ENCODE measurements around the gene CX3CL1.
A peak's percentile ranks its signal among the peaks of the same experiment; 100 is the strongest.

Gene CX3CL1

DNA sequence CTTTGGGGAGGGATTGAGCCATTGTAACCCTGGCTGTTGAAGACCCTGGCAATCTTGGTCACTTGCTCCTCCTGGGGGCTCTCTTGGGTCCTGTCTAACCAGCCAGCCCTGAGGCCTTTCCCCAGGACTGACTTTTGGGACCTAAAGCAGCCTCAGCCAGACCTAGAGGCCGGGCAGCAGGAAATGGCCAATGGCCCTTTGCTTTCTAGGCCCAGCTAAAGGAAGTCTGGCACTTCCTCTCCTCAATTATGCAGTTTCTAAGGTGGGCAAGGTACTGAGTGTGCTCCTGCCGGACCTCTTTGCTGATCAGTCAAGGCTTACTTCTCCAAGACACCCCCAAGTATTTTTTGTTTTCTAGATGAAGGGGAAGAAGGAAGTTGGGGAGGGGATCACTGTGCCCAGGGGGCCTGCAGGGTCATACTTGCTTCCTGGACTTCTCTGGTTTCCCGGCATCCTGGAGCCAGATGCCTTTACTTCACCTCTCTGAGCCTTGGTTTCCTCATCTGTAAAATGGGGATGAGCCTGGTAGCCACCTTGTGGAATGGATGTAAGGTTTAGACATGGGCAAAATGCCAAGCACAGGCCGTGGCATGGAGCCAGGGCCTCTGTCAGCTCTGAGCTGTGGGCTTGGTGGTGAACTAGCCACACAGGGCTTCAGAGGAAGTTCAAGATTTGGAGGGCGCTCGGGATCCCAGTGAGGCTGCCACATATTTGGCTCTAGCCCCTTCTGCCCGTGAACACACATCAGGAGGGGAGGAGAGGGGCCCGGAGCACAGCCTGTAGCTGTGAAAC is 8.6 kb downstream of the CX3CL1 start:
- DNase-seq (ENCODE audit: low spot score) = no peak
- TF ChIP-seq, protein P1, sequence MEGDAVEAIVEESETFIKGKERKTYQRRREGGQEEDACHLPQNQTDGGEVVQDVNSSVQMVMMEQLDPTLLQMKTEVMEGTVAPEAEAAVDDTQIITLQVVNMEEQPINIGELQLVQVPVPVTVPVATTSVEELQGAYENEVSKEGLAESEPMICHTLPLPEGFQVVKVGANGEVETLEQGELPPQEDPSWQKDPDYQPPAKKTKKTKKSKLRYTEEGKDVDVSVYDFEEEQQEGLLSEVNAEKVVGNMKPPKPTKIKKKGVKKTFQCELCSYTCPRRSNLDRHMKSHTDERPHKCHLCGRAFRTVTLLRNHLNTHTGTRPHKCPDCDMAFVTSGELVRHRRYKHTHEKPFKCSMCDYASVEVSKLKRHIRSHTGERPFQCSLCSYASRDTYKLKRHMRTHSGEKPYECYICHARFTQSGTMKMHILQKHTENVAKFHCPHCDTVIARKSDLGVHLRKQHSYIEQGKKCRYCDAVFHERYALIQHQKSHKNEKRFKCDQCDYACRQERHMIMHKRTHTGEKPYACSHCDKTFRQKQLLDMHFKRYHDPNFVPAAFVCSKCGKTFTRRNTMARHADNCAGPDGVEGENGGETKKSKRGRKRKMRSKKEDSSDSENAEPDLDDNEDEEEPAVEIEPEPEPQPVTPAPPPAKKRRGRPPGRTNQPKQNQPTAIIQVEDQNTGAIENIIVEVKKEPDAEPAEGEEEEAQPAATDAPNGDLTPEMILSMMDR (IDR thresholded peaks at IDR 0.05; ENCODE audit: extremely low read depth, missing control alignments) = no peak

DNA sequence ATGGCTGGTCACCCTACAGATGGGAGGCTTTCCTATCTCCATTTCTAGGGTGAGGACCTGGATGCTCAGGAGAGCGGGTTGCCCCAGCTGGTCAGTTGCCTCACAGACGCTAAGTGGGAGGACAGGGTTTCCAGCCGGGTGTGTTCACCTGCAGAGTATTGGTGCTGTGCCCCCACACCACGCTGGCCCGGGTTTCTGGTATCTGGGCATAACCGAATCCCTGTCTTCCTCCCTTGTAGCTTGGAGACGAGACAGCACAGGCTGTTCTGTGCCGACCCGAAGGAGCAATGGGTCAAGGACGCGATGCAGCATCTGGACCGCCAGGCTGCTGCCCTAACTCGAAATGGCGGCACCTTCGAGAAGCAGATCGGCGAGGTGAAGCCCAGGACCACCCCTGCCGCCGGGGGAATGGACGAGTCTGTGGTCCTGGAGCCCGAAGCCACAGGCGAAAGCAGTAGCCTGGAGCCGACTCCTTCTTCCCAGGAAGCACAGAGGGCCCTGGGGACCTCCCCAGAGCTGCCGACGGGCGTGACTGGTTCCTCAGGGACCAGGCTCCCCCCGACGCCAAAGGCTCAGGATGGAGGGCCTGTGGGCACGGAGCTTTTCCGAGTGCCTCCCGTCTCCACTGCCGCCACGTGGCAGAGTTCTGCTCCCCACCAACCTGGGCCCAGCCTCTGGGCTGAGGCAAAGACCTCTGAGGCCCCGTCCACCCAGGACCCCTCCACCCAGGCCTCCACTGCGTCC is 9.7 kb downstream of the CX3CL1 start:
- TF ChIP-seq, protein P1 (IDR thresholded peaks at IDR 0.05; ENCODE audit: extremely low read depth, missing control alignments) = no peak
- DNase-seq (ENCODE audit: low spot score) = no peak

DNA sequence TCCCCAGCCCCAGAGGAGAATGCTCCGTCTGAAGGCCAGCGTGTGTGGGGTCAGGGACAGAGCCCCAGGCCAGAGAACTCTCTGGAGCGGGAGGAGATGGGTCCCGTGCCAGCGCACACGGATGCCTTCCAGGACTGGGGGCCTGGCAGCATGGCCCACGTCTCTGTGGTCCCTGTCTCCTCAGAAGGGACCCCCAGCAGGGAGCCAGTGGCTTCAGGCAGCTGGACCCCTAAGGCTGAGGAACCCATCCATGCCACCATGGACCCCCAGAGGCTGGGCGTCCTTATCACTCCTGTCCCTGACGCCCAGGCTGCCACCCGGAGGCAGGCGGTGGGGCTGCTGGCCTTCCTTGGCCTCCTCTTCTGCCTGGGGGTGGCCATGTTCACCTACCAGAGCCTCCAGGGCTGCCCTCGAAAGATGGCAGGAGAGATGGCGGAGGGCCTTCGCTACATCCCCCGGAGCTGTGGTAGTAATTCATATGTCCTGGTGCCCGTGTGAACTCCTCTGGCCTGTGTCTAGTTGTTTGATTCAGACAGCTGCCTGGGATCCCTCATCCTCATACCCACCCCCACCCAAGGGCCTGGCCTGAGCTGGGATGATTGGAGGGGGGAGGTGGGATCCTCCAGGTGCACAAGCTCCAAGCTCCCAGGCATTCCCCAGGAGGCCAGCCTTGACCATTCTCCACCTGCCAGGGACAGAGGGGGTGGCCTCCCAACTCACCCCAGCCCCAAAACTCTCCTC is 10.4 kb downstream of the CX3CL1 start:
- TF ChIP-seq, protein P1 (IDR thresholded peaks at IDR 0.05; ENCODE audit: extremely low read depth, missing control alignments) = peak; percentile 14
- no peak for DNase-seq (ENCODE audit: low spot score)

DNA sequence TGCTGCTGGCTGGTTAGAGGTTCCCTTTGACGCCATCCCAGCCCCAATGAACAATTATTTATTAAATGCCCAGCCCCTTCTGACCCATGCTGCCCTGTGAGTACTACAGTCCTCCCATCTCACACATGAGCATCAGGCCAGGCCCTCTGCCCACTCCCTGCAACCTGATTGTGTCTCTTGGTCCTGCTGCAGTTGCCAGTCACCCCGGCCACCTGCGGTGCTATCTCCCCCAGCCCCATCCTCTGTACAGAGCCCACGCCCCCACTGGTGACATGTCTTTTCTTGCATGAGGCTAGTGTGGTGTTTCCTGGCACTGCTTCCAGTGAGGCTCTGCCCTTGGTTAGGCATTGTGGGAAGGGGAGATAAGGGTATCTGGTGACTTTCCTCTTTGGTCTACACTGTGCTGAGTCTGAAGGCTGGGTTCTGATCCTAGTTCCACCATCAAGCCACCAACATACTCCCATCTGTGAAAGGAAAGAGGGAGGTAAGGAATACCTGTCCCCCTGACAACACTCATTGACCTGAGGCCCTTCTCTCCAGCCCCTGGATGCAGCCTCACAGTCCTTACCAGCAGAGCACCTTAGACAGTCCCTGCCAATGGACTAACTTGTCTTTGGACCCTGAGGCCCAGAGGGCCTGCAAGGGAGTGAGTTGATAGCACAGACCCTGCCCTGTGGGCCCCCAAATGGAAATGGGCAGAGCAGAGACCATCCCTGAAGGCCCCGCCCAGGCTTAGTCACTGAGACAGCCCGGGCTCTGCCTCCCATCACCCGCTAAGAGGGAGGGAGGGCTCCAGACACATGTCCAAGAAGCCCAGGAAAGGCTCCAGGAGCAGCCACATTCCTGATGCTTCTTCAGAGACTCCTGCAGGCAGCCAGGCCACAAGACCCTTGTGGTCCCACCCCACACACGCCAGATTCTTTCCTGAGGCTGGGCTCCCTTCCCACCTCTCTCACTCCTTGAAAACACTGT is 11.3 kb downstream of the CX3CL1 start:
- TF ChIP-seq, protein P1 (IDR thresholded peaks at IDR 0.05; ENCODE audit: extremely low read depth, missing control alignments) = no peak
- DNase-seq (ENCODE audit: low spot score) = no peak

DNA sequence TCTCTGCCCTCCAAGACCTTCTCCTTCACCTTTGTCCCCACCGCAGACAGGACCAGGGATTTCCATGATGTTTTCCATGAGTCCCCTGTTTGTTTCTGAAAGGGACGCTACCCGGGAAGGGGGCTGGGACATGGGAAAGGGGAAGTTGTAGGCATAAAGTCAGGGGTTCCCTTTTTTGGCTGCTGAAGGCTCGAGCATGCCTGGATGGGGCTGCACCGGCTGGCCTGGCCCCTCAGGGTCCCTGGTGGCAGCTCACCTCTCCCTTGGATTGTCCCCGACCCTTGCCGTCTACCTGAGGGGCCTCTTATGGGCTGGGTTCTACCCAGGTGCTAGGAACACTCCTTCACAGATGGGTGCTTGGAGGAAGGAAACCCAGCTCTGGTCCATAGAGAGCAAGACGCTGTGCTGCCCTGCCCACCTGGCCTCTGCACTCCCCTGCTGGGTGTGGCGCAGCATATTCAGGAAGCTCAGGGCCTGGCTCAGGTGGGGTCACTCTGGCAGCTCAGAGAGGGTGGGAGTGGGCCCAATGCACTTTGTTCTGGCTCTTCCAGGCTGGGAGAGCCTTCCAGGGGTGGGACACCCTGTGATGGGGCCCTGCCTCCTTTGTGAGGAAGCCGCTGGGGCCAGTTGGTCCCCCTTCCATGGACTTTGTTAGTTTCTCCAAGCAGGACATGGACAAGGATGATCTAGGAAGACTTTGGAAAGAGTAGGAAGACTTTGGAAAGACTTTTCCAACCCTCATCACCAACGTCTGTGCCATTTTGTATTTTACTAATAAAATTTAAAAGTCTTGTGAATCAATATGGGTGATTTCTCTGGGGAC is 12.2 kb downstream of the CX3CL1 start:
- TF ChIP-seq, protein P1 (IDR thresholded peaks at IDR 0.05; ENCODE audit: extremely low read depth, missing control alignments) = no peak
- no peak for DNase-seq (ENCODE audit: low spot score)

DNA sequence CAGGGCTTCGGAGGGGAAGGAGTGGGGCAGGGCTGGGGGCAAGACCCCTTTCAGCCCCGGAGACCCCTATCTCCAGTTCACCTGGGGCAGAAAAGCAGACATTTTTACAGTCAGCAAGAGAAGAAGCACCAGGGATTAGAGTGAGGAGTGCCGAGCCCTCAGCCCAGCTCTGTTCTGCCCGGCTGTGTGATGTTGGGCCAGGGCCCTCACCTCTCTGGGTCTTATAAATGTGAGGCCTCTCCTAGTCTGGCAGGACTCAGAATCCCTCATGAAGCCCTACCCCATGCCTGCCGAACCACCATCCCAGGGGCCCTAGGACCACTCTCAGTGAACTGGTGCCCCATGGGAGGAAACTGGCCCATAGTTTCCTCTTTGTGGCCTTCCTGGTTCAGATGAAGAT is 12.8 kb downstream of the CX3CL1 start:
- no peak for DNase-seq (ENCODE audit: low spot score)
- TF ChIP-seq, protein P1 (IDR thresholded peaks at IDR 0.05; ENCODE audit: extremely low read depth, missing control alignments) = no peak
